ENCODE measurements around the gene MGAT4C. TPM values are rescaled to one million over a fixed set of nuclear protein-coding genes. Genes with fewer than 3 reads are reported as not detected.

Gene MGAT4C
- total and polyA plus RNA-seq, 2 donors (not counting 3 experiments of a cell fraction or from before 2014, with no cell fraction given), result not detected

GRCh38 chr12:86006727-86007126 lies 249.5 kb downstream of the MGAT4C start:
- Histone ChIP-seq H3K9ac (replicated peaks; ENCODE audit: extremely low read depth, insufficient read depth, low read length) (no peak overlapping the region), H4K20me1 (replicated peaks; ENCODE audit: control insufficient read depth, extremely low read depth, insufficient read depth, low read length) (no peaks in the 10 kb centered on the region), H3K4me1 (ENCODE audit: control insufficient read depth, extremely low read depth, insufficient read depth, low read length) (peaks cover 3% of the 10 kb centered on the region), H3K79me2 (ENCODE audit: control insufficient read depth, insufficient read depth, low read length) (no peaks in the 10 kb centered on the region), H3K27me3 (ENCODE audit: control insufficient read depth in 2 of 2, insufficient read depth in 2 of 2, low read length in 2 of 2) (no peaks in the 10 kb centered on the region), H3K9me1 (replicated peaks; ENCODE audit: control insufficient read depth, extremely low read depth, insufficient read depth, low read length) (no peaks in the 10 kb centered on the region), H3K4me2 (ENCODE audit: insufficient read depth, low read length) (no peak overlapping the region), H3K4me3 (replicated peaks in 1 of 3; ENCODE audit: insufficient read depth in 1 of 3, low read depth in 1 of 3, low read length in 3 of 3) (no peak overlapping the region), H3K27ac (ENCODE audit: insufficient read depth, low read depth, low read length) (no peak overlapping the region), H2AFZ (ENCODE audit: low read depth, low read length) (no peak overlapping the region), H3K9me3 (replicated peaks; ENCODE audit: control insufficient read depth, insufficient read depth, low read length) (no peaks in the 10 kb centered on the region), H3K36me3 (ENCODE audit: control insufficient read depth in 2 of 2, extremely low read depth in 1 of 2, insufficient read depth in 2 of 2, low read length in 2 of 2) (no peaks in the 10 kb centered on the region)
- dilution Hi-C loops (cut with MboI; ENCODE audit: extremely low pct_ligation_motif_present, low sequenced_read_pairs) (no loop called here), intact Hi-C loops (cut with micrococcal nuclease) (no loop called here)
- POLR2A ChIA-PET, result no interaction called here
- FAIRE-seq, result no peak
- TF ChIP-seq EZH2 (IDR thresholded peaks at IDR 0.05; ENCODE audit: borderline replicate concordance, low read depth, low read length, severe bottlenecking) (no peak), GATA2 (IDR thresholded peaks at IDR 0.05; ENCODE audit: insufficient read depth, insufficient read length, low read depth, low read length) (peak; percentile 36), POLR2A (IDR thresholded peaks at IDR 0.05; ENCODE audit: low read depth, low read length) (no peak), POLR2AphosphoS5 (IDR thresholded peaks at IDR 0.05; ENCODE audit: insufficient read depth, low read depth, low read length) (no peak), CTCF (IDR thresholded peaks at IDR 0.05; ENCODE audit: extremely low read depth in 1 of 2, insufficient read depth in 1 of 2, low read depth in 1 of 2, low read length in 2 of 2) (no peak), MAX (IDR thresholded peaks at IDR 0.05; ENCODE audit: insufficient read depth, insufficient read length) (no peak), FOS (IDR thresholded peaks at IDR 0.05; ENCODE audit: borderline replicate concordance, insufficient read depth, low read length) (peak; percentile 81), JUN (IDR thresholded peaks at IDR 0.05; ENCODE audit: borderline replicate concordance, insufficient read depth, insufficient read length, low read depth) (no peak), MYC (IDR thresholded peaks at IDR 0.05; ENCODE audit: low read depth, low read length) (no peak)
- DNase-seq (ENCODE audit: low read depth, low spot score), result peak; percentile 60
- no TSS peak for BruUV-seq (replicated peaks)
- CTCF ChIA-PET, result no interaction called here

All from endothelial cell of umbilical vein (primary cell).